Measurements from ENCODE around the gene ARMC8. TPM values are rescaled to one million over a fixed set of nuclear protein-coding genes. Genes with fewer than 3 reads are reported as not detected.

The ARMC8 gene
- total and polyA plus RNA-seq, 12 donors = 17.3 to 103 (median 42.5) TPM

GRCh38 chr3:138165061-138165460, 22.0 kb upstream of the ARMC8 start:
- Histone ChIP-seq H3K4me1 (replicated peaks in 1 of 2) (no peaks in the 10 kb centered on the region), H3K27ac (no peak overlapping the region), H3K9me3 (replicated peaks in 1 of 3) (no peaks in the 10 kb centered on the region), H3K36me3 (replicated peaks in 1 of 2) (peaks cover 0 to 58% of the 10 kb centered on the region in 2 donors), H3K4me3 (no peak overlapping the region), H3K27me3 (no peaks in the 10 kb centered on the region)
- 94 to 100% (median 95%) methylated on average over 2 of the region's 2 CpGs for WGBS, 4 donors
- DNase-seq = no peak
- intact Hi-C loops (cut with DNase I) = no loop called here
- TF ChIP-seq CTCF (IDR thresholded peaks at IDR 0.05) = no peak
- no peak for TF ChIP-seq POLR2A (IDR thresholded peaks at IDR 0.05)

GRCh38 chr3:138172625-138173024, 14.5 kb upstream of the ARMC8 start:
- intact Hi-C loops (cut with DNase I) = no loop called here
- H3K9me3 ChIP-seq (replicated peaks in 1 of 3) = no peaks in the 10 kb centered on the region
- no peak overlapping the region for H3K27ac ChIP-seq
- no peaks in the 10 kb centered on the region for H3K27me3 ChIP-seq
- no peak for DNase-seq
- peaks cover 0 to 23% of the 10 kb centered on the region in 2 donors for H3K4me1 ChIP-seq (replicated peaks in 1 of 2)
- 66 to 76% (median 74%) methylated on average over 2 of the region's 2 CpGs for WGBS, 4 donors
- H3K36me3 ChIP-seq (replicated peaks in 1 of 2) = peaks cover 0 to 21% of the 10 kb centered on the region in 2 donors
- TF ChIP-seq POLR2A (IDR thresholded peaks at IDR 0.05) (no peak), CTCF (IDR thresholded peaks at IDR 0.05) (no peak)
- H3K4me3 ChIP-seq = no peak overlapping the region

- Histone ChIP-seq H3K36me3 (replicated peaks in 1 of 2) (peaks cover 0 to 16% of the 10 kb centered on the region in 2 donors), H3K4me3 (peak overlapping the region in 3 of 4 donors; percentile 75 to 88 (median 83)), H3K27me3 (no peaks in the 10 kb centered on the region), H3K27ac (peak overlapping the region in 3 of 5 donors; percentile 68 to 85 (median 81)), H3K9me3 (replicated peaks in 1 of 3) (no peaks in the 10 kb centered on the region), H3K4me1 (replicated peaks in 1 of 2) (peaks cover 0 to 23% of the 10 kb centered on the region in 2 donors)
- intact Hi-C loops (cut with DNase I) = no loop called here
- 65 to 78% (median 68%) methylated on average over 13 of the region's 13 CpGs for WGBS, 4 donors
- TF ChIP-seq CTCF (IDR thresholded peaks at IDR 0.05) (no peak), POLR2A (IDR thresholded peaks at IDR 0.05) (no peak)
- no peak for DNase-seq
Measured at GRCh38 chr3:138173769-138174420, 13.2 kb upstream of the ARMC8 start.

- TF ChIP-seq POLR2A (IDR thresholded peaks at IDR 0.05) = peak; percentile 65 to 88
- TF ChIP-seq CTCF (IDR thresholded peaks at IDR 0.05) = no peak
- Histone ChIP-seq H3K27ac (peak within 1 kb of the TSS in 4 of 5 donors; percentile 68 to 85 (median 75)), H3K27me3 (no peaks in the 10 kb centered on the region), H3K4me1 (replicated peaks in 1 of 2) (peaks cover 0 to 23% of the 10 kb centered on the region in 2 donors), H3K4me3 (peak within 1 kb of the TSS; percentile 61 to 88 (median 79)), H3K9me3 (replicated peaks in 1 of 3) (no peaks in the 10 kb centered on the region), H3K36me3 (replicated peaks in 1 of 2) (peaks cover 0 to 12% of the 10 kb centered on the region in 2 donors)
- intact Hi-C loops (cut with DNase I) = no loop called here
- peak; percentile 80 to 91 (median 88) for DNase-seq
- 0 to 1% (median 0%) methylated on average over 9 to 38 of the region's 38 CpGs for WGBS, 4 donors
Measured at GRCh38 chr3:138174421-138175131, 12.5 kb upstream of the ARMC8 start, which contains the start of gene DBR1. DBR1 (minus strand) TSS chr3:138174921; CDS start chr3:138174795, 126 bp downstream.
